ENCODE data around the gene LEO1. TPM values are rescaled to one million over a fixed set of nuclear protein-coding genes. Genes with fewer than 3 reads are reported as not detected.

Gene LEO1
- total RNA-seq, 1 experiment from 2014 or later = 24.1 TPM

- H2AFZ ChIP-seq (ENCODE audit: low read length) = 0 out of 2 replicates have a peak overlapping the region, but pooled peaks have one; percentile 43
- peak overlapping the region; percentile 76 for H3K27ac ChIP-seq (ENCODE audit: low read length)
- ChIA-PET POLR2A (ENCODE audit: unreplicated experiment) (interaction anchor here (0.5 to 0.7 kb wide), 3 partner anchors 23 to 103 kb away, joined by 4 to 24 read pairs (median 5); no protein-coding TSS in a partner anchor), CTCF (interaction anchor here (0.6 kb wide), 2 partner anchors 26 to 93 kb away, joined by 3 to 8 read pairs; no protein-coding TSS in a partner anchor)
- peaks cover 26% of the 10 kb centered on the region for H3K4me1 ChIP-seq (ENCODE audit: insufficient read depth, low read length)
- H3K9me2 ChIP-seq (replicated peaks; ENCODE audit: low read length) = no peaks in the 10 kb centered on the region
- DNase-seq = peak; percentile 4
- intact Hi-C loops (cut with micrococcal nuclease) = loop anchor here (1.0 to 2.0 kb wide), 3 partner anchors 34 to 74 kb away; no protein-coding TSS in a partner anchor
- H4K20me1 ChIP-seq (ENCODE audit: low read length) = peaks cover 41% of the 10 kb centered on the region
- TF ChIP-seq EZH2phosphoT487 (IDR thresholded peaks at IDR 0.05; ENCODE audit: borderline replicate concordance, low read length) (no peak), CTCF (conservative IDR thresholded peaks at IDR 0.05; ENCODE audit: low read depth, low read length) (no peak), EZH2 (IDR thresholded peaks at IDR 0.05; ENCODE audit: low read length, unreplicated experiment) (no peak)
- no peaks in the 10 kb centered on the region for H3F3A ChIP-seq (ENCODE audit: low read length, unreplicated experiment)
- peak overlapping the region; percentile 97 for H3K4me2 ChIP-seq (ENCODE audit: low read length)
- peak overlapping the region; percentile 98 for H3K4me3 ChIP-seq (ENCODE audit: low read length)
- BruUV-seq (replicated peaks) = TSS peak; percentile 91
- peaks cover 59% of the 10 kb centered on the region for H3K79me2 ChIP-seq (ENCODE audit: low read length)
- H3K9ac ChIP-seq (ENCODE audit: low read length) = peak overlapping the region; percentile 88
- no peaks in the 10 kb centered on the region for H3K36me3 ChIP-seq (ENCODE audit: low read depth, low read length)
- no peaks in the 10 kb centered on the region for H3K27me3 ChIP-seq (ENCODE audit: low read length)
- H3K9me3 ChIP-seq (ENCODE audit: low read length) = no peaks in the 10 kb centered on the region
- no peak for ATAC-seq
Observed at GRCh38 chr15:52020221-52021085, 48.9 kb upstream of the LEO1 start.

DNA sequence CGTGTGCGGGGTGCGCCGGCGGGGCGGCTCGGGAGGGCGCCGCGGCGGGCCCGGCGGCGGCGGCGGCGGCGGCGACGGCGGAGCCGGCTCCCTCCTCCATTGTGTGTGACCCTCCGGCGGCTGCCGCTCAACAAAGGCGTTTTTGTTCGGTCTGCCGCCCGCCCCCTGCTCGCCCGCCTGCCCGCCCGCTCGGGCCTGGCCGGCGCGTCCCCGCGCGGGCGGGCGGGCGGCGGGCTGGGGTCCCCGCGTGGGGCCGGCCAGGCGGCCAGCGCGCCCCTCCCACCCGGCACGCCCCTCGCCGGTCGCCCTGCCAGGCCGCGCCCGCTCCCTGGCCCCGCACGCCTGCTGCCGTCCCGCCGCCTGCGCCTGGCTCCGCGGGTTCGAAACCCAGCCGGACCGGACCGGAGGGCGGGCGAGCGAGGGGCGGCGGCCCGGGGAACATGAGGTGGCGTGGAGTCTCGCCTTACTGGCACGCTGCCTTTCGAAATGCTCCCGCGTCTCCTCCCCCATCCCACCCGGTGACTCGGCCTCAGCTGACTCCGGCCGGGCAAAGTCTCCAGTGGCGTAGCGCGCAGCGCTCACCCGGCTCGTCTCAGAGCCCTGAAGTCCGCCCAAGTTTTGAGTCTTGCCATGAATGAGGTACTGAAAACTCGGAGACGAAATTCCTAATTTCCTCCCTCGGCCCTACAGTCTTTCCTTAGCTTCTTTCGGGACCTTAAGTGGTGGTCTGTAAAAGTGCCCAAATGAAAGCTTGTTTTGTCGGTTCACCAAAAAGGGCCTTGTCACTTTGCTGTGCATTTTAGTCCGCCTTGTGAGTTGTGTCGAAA is 48.0 kb upstream of the LEO1 start:
- intact Hi-C loops (cut with micrococcal nuclease) = loop anchor here (2.0 kb wide), 1 partner anchor 75 kb away; no protein-coding TSS in a partner anchor
- Histone ChIP-seq H3K4me3 (ENCODE audit: low read length) (peak overlapping the region; percentile 98), H3F3A (ENCODE audit: low read length, unreplicated experiment) (no peaks in the 10 kb centered on the region), H3K79me2 (ENCODE audit: low read length) (peaks cover 50% of the 10 kb centered on the region), H3K4me1 (ENCODE audit: insufficient read depth, low read length) (peaks cover 26% of the 10 kb centered on the region), H3K9me2 (replicated peaks; ENCODE audit: low read length) (no peaks in the 10 kb centered on the region), H3K27me3 (ENCODE audit: low read length) (no peaks in the 10 kb centered on the region), H3K4me2 (ENCODE audit: low read length) (peak overlapping the region; percentile 97), H3K36me3 (ENCODE audit: low read depth, low read length) (no peaks in the 10 kb centered on the region), H4K20me1 (ENCODE audit: low read length) (peaks cover 37% of the 10 kb centered on the region), H3K9me3 (ENCODE audit: low read length) (no peaks in the 10 kb centered on the region), H3K9ac (ENCODE audit: low read length) (peak overlapping the region; percentile 88), H2AFZ (ENCODE audit: low read length) (0 out of 2 replicates have a peak overlapping the region, but pooled peaks have one; percentile 43), H3K27ac (ENCODE audit: low read length) (peak overlapping the region; percentile 76)
- ATAC-seq = peak; percentile 63
- POLR2A ChIA-PET (ENCODE audit: unreplicated experiment) = interaction anchor here (0.5 to 0.7 kb wide), 2 partner anchors 59 to 397 kb away, joined by 3 to 5 read pairs; no protein-coding TSS in a partner anchor
- peak; percentile 65 for DNase-seq
- TF ChIP-seq EZH2 (IDR thresholded peaks at IDR 0.05; ENCODE audit: low read length, unreplicated experiment) (no peak), CTCF (conservative IDR thresholded peaks at IDR 0.05; ENCODE audit: low read depth, low read length) (no peak), EZH2phosphoT487 (IDR thresholded peaks at IDR 0.05; ENCODE audit: borderline replicate concordance, low read length) (no peak)
- BruUV-seq (replicated peaks) = no TSS peak
- CTCF ChIA-PET = interaction anchor here (0.6 kb wide), 1 partner anchor 27 kb away, joined by 3 read pairs; no protein-coding TSS in a partner anchor
